HT-29 (cell line): Measurements from ENCODE around the gene HSPA9. TPM values are rescaled to one million over a fixed set of nuclear protein-coding genes. Genes with fewer than 3 reads are reported as not detected.
A peak's percentile ranks its signal among the peaks of the same experiment; 100 is the strongest.
"Not testable (repeated sequence)": the region's sequence is repeated elsewhere in the genome, so short reads cannot be mapped to it uniquely, and the experiment has no call there.

Experiments used
- DNase-seq: peaks from one replicate; pipeline ENCODE4 v3.0.0-alpha.2; 2015; ENCODE audit warnings: low spot score
- small RNA-seq: library from RNA; depleted of rRNA; stranded (forward); fragments of <200 nt; gene quantifications from one replicate; pipeline ENCODE3, GENCODE V24; 2014
- total RNA-seq: library from RNA; depleted of rRNA; stranded (reverse); fragments of >200 nt; shearing (Covaris generic); gene quantifications from 2 replicates; pipeline ENCODE4 v1.2.3, GENCODE V29; 2014; rRNA removed

The HSPA9 gene
- total RNA-seq, 1 experiment from 2014 or later, result 300 TPM

DNA sequence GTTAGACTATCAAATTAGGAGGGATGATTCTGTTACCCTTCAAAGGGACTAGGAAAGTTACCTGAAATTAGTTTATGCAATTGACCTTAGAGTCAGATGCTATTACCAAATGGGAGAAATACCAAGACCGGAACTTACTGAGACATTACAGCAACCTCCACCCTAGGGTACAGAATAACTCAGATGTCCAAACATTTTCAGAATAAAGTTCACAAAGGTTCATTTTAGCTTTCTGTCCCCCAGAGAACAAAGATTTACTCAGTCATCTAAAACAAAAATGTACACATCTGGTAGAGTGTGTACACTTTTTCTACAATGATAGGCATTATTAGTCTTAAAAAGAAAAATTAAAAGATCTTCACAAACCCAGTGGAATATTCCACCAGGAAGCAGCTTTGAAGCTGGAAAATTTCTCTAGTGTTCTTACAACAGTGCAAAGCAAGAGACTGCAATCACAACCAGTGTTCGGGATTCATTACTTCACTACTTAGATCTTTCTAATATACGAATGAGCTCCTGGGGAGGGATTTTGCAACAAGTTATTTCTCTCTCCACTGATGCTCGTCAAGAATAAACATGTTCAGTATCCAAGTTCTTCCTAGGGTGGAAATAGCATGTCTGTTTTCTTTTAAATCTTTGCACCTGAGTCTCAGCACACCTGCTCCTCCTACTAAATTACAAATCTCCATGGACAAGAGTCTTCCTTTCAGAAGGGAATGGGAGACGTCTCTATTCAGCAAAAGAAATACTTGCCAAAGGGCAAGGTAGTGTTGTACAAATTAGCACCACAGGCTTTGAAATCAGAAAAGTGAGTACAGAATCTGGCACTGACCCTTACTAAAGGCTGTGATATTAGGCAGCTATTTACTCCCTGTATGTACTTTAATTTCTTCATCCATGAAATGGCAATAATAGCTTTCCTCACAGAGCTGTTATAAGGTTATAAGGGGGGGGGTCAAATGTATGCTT lies 40.9 kb downstream of the HSPA9 start:
- DNase-seq, result no peak

DNA sequence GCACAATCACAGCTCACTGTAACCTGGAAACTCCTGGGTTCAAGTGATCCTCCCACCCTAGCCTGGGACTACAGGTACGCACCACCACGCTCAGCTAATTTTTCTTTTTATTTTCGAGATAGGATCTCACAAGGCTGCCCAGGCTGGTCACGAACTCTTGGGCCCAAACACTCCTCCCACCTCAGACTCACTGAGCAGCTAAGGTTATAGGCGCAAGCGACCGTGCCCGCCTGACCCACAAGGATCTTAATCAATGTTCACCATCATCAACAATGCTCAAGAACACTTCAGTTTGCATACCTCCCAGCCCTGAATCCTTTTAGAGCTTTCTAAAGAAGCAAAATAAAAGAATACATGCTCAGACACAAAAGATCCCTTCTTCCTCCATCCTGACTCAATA lies 45.4 kb downstream of the HSPA9 start:
- DNase-seq, result no peak

DNA sequence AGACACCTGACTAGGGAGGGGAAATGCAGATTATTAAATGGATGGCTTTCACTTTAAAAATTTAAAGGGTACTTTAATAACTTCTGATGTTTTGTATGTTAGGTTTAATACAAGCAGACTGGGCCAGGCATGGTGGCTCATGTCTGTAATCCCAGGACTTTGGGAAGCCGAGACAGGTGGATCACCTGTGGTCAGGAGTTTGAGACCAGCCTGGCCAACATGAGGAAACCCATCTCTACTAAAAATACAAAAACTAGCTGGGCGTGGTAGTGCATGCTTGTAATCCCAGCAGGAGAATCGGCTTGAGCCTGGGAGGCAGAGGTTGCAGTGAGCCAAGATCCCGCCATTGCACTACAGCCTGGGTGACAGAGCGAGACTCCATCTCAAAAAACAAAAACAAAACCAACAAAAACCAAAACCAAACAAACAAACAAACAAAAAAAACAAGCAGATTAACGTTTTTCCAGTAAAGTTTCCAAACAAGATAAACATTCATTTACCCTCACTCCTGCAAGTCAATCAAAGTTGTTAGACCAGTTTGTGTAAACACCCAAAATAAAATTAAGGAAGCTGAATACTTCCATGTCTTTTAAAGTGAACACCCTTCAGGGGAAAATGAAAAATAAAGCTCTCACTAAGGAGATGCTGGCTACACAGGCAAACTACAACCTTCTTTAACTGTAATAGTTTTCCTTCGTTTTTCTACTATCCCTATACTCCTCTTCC lies 46.3 kb downstream of the HSPA9 start:
- DNase-seq, result no peak

DNA sequence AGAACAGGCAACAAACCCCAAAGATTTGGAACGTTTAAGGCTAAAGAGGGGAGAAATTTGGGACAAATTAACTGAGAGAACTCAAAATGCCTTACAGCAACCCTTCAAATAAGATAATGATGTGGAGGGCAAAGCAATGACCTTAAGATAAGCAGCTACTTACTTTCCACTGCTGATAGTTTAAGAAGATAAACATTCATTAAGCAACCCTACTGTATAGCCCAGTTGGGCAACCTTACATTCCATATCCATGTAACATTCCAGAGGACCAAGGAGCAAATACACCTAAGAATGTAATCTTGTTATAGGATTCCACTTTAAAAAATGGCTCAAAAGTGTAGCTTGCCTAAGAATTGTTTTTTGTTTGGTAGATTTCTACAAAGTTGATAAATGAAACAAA lies 47.0 kb downstream of the HSPA9 start:
- DNase-seq, result no peak

DNA sequence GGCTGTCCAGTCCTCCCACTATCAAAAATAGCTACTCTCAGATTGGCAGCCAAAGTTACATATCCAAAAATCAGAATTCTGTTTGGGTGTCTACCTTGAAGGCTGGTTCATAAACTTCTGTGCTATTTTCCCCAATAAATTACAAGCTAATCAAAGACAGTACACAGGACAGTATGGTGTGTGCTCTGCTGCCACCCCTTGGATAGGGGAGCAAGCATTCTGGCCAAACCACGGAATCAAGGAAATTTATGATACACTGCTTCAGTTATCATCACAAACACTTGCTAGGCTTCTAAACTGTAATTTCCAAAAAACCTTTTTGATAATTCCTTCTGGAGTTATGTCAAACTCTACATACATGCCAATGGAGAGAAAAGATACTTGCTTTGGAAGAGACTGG lies 48.0 kb downstream of the HSPA9 start:
- no peak for DNase-seq

DNA sequence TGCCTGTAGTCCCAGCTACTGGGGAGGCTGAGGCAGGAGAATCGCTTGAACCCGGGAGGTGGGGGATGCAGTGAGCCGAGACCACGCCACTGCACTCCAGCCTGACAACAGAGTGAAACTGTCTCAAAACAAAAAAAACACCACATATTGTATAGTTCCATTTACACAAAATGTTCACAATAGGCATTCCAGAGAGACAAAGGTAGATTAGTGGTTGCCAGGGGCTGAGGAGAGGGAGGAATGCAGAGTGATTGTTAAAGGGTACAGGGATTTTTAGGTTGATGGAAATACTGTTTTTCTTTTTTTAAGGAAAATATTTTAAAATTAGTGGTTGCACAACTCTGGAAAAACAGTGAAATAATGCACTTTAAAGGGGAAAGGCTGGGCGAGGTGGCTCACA lies 51.8 kb downstream of the HSPA9 start:
- no peak for DNase-seq

DNA sequence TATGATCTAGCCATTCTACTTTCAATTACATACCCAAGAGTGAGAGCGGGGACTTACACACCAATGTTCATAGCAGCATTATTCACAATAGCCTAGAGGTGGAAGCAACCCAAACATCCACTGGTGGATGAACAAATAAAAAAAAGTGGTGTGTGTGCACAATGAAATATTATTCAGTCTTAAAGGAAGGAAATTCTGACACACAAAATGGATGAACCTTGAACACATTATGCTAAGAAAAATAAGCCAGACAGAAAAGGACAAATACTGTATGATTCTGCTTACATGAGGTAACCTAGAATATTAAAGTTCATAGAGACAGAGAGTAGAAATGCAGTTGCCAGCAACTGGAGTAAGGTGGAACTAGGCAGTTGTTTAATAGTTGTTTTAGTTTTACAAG lies 54.2 kb downstream of the HSPA9 start:
- DNase-seq, result no peak

DNA sequence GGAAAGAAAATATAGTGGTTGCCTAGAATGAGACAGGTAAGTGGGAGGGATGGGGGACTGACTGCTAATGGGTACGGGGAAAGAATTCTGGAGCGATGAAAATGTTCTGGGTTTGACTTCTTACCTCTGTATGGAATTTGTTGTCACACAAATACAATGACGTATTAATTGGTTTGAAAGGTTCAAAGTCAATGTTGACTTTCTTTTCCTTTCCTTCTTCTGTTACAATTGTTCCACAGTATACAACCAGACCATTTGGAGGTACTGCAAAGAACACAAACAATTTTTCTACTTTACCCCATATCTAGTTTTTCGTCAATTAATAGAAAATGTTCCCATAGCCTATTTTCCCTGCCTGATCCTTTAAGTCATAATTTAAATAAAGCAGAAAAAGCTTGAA lies 57.8 kb downstream of the HSPA9 start:
- no peak for DNase-seq

DNA sequence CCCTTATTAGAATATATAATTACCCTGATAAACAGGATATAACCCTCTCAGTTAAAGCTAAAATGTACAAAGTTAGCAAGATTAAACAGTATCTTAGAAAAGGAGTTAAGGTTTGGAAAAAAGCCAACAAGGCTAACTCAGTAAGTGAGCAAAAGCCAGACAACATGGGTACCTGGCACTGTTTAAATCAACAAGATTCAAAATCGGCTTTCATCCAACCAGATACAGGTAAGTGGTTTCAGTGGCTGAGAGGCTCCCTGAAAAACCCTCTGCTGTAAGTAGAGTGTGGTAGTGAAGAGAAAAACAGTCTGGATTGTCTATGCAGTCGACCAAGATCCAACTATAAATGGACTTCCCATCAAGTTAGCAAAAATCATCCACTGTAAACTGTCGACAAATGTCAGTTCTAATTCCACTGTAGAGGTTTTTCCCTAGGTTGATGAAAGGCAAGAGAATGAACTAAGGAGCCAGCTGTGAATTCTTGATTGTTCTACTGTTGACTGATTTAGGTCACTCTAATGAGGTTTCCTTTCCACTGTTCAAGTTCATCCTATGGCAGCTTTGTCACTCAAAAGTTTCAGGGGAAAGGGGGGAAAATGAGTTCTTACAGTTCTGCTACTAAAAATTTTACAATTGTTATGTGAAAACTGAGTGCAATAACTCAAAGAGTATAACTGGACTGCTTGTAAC lies 59.5 kb downstream of the HSPA9 start:
- no peak for DNase-seq

DNA sequence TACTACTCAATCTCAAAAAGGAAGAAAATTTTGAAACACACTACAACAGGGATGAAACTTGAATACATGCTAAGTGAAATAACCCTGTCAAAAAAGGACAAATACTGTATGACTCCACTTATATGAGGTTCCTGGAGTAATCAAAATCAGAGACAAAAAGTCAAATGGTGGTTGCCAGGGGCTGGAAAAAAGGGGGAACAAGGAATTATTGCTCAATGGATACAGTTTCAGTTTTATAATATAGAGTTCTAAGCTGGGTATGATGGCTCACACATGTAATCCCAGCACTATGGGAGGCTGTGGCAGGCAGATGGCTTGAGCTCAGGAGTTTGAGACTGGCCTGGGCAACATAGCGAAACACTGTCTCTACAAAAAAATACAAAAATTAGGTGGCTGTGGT lies 61.2 kb downstream of the HSPA9 start:
- DNase-seq, result no peak

DNA sequence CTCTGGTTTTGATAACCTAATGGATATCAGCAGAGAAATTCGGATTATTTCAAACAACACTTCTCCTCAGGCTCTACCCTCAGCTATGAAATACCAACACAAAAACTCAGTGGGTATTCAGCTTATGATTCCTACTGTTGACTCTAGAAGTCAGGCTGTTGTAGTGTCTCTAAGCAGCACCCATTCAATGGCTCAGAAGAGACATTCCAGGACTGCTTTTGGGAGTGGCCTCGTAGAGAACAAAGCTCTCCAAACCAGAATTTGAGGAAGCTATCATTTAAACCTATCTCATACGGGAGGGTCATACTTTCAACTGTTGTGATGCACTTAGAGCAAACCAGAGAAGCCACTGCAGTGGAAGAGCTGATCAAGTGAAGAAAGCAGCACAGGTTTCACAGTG lies 66.2 kb downstream of the HSPA9 start:
- no peak for DNase-seq

DNA sequence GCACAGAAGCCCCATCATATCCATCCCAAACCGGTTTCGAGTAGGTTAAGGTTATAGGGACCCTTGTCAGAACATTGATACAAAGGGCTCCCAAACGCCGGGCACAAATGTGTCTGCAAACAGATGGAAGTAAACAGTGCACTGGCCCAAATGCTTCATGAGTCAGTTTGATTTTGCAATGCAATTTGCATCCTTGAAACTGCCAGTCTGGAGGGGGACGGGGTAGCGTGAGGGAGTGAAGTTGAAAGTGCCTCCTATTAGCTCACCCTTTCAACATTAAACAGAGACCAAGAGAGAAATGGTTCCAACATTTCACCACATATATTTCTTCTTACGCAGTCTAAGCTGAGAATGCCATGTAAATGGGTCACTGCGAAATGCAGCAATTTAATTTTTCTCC lies 67.7 kb downstream of the HSPA9 start:
- not testable (repeated sequence) for DNase-seq

DNA sequence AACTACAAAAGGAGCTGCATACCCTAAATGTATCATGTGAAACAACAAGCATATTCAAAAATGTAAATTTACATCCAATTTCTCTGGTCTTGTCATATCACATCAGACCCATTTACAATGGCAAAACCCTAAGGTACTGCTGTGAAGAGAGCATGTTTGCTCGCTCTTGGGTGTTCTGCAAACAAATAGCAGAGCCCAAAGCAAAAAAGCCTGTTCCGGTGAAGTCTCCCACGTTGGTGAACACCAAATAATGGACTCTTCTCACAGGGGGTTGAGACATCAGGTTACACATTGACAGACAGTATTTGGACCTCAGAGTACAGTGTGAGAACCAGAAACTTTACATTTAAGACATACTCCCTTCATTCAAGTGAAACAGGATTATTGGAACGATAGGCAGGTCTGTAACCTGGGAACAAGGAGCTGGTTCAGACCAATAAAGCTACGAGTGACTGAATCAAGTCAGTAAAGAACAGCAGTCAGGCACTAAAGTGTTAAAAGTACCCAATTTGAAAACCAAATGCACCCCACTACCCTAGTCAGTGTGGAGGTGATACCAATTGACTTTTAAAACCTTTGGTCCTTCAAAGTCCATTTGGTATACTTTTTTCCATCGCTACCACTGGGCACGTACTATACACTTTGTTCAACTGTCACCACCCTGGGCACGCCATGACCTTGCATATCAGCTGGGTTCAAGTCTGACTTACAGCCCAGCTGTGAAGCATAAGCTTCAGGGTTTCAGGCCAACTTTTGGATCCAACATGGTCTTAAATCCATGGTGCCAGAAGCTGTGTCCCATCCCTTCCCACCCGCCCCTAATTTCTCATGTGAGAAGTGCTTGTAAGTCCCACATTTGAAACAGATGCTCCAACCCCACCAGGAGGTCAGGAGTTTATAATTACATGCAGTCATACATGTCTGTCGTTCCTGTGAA lies 68.6 kb downstream of the HSPA9 start:
- DNase-seq, result no peak

DNA sequence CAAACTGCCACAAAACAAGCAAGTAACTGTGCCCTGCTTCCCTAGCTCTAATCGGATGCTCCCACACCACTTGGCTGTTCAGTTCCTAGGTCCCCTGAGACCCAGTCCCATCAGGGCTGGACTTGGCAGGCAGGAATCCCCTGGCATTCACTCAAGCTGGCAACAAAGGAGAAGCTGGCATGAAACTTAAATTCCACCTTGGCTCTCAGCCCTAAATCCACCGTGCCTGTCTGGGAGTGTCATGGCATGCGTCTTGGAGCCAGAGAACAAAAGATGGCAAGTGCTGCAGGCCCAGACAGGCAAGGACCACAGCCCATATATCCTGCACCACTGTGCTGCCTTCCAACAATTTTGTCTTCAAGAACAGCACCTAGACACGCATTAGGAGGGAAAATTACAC lies 70.4 kb downstream of the HSPA9 start:
- DNase-seq, result no peak

Small RNA genes within 50 kb of the gene (small RNA-seq; reads per million reads assigned to genes)
- gene RF00154, result 86.1 reads per million, percentile 96 among the genes with 10 or more reads in this experiment
- gene RF01210, result not detected
- gene SNORD63, result 104 reads per million, percentile 97 among the genes with 10 or more reads in this experiment

Other genes with a start within 250 kb of the HSPA9 start
- 13.4 and 13.6 TPM in 2 replicates for gene CDC25C, start 243.6 kb downstream of the HSPA9 start, total RNA-seq
- 30.4 and 37.5 TPM in 2 replicates for gene FAM53C, start 237.1 kb downstream of the HSPA9 start, total RNA-seq
- 34.9 and 36.2 TPM in 2 replicates for gene KDM3B, start 222.7 kb downstream of the HSPA9 start, total RNA-seq
- 0.03 and 0.05 TPM in 2 replicates for gene REEP2, start 136.3 kb downstream of the HSPA9 start, total RNA-seq
- gene EGR1, start 109.9 kb downstream of the HSPA9 start, total RNA-seq, result 20.1 and 27.8 TPM in 2 replicates
- gene ETF1, start 32.2 kb downstream of the HSPA9 start, total RNA-seq, result 75.0 and 81.0 TPM in 2 replicates
- 416 and 425 TPM in 2 replicates for gene CTNNA1, start 178.0 kb upstream of the HSPA9 start, total RNA-seq